ENCODE measurements around the gene AQP12A.
"Not testable (repeated sequence)": the region's sequence is repeated elsewhere in the genome, so short reads cannot be mapped to it uniquely, and the experiment has no call there.

Gene AQP12A, protein sequence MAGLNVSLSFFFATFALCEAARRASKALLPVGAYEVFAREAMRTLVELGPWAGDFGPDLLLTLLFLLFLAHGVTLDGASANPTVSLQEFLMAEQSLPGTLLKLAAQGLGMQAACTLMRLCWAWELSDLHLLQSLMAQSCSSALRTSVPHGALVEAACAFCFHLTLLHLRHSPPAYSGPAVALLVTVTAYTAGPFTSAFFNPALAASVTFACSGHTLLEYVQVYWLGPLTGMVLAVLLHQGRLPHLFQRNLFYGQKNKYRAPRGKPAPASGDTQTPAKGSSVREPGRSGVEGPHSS

DNA sequence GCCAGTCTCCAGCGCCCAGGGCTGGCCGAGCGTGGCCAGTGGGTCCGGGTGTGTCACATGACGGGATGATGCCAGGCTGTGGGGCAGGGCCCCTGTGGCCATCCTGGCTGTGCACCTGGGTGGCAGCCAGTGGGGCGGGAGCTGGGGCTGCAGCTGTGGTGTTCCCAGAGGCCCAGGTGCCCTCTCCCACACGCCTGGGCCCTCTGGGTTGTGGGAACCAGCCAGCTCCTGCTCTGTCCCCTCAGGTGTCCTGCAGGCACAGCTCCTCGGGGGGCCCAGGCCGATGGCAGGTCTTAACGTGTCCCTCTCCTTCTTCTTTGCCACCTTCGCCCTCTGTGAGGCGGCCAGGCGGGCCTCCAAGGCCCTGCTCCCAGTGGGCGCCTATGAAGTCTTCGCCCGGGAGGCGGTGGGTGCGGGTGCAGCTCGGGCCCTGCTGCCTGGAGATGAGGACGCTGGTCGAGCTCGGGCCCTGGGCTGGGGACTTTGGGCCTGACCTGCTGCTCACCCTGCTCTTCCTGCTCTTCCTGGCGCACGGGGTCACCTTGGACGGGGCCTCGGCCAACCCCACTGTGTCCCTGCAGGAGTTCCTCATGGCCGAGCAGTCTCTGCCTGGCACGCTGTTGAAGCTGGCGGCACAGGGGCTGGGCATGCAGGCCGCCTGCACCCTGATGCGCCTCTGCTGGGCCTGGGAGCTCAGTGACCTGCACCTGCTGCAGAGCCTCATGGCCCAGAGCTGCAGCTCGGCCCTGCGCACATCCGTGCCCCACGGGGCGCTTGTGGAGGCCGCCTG is at the start of gene AQP12A:
TSS of gene AQP12A (plus strand) at position 236 of the 790 bp plus-strand sequence. CDS start at position 284, 48 bp downstream.
- H3K4me3 ChIP-seq (replicated peaks; ENCODE audit: low read depth, low read length); H3K36me3 ChIP-seq (ENCODE audit: control insufficient read depth, insufficient read depth, low read length); H3K27me3 ChIP-seq (replicated peaks; ENCODE audit: control insufficient read depth, insufficient read depth, low read length); DNase-seq (ENCODE audit: extremely low read depth, insufficient read length): not testable (repeated sequence)

GRCh38 chr2:240642061-240642805 is 49.4 kb upstream of the AQP12A start:
- no peak for DNase-seq (ENCODE audit: extremely low read depth, insufficient read length)
- Histone ChIP-seq H3K4me3 (replicated peaks; ENCODE audit: low read depth, low read length) (no peak overlapping the region), H3K27me3 (replicated peaks; ENCODE audit: control insufficient read depth, insufficient read depth, low read length) (no peaks in the 10 kb centered on the region), H3K36me3 (ENCODE audit: control insufficient read depth, insufficient read depth, low read length) (no peaks in the 10 kb centered on the region)
- no peak for TF ChIP-seq CTCF (IDR thresholded peaks at IDR 0.05; ENCODE audit: insufficient read depth, low read length, poor library complexity, severe bottlenecking)

DNA sequence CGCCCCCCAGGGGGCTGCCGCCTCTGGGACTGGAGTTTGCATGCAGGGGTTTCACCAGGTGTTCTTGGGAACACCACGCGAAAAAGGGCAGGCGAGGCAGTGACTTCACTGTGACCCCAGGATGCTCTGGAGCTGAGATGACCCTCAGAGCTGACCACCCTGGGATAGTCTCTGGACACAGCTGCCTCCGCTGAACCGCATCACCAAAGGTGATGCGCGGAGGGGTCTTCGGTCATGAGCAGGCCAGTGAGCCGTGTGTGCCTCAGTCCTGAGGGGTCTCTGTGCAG is 48.9 kb upstream of the AQP12A start:
- Histone ChIP-seq H3K36me3 (ENCODE audit: control insufficient read depth, insufficient read depth, low read length) (no peaks in the 10 kb centered on the region), H3K4me3 (replicated peaks; ENCODE audit: low read depth, low read length) (no peak overlapping the region), H3K27me3 (replicated peaks; ENCODE audit: control insufficient read depth, insufficient read depth, low read length) (no peaks in the 10 kb centered on the region)
- DNase-seq (ENCODE audit: extremely low read depth, insufficient read length) = no peak
- no peak for TF ChIP-seq CTCF (IDR thresholded peaks at IDR 0.05; ENCODE audit: insufficient read depth, low read length, poor library complexity, severe bottlenecking)

DNA sequence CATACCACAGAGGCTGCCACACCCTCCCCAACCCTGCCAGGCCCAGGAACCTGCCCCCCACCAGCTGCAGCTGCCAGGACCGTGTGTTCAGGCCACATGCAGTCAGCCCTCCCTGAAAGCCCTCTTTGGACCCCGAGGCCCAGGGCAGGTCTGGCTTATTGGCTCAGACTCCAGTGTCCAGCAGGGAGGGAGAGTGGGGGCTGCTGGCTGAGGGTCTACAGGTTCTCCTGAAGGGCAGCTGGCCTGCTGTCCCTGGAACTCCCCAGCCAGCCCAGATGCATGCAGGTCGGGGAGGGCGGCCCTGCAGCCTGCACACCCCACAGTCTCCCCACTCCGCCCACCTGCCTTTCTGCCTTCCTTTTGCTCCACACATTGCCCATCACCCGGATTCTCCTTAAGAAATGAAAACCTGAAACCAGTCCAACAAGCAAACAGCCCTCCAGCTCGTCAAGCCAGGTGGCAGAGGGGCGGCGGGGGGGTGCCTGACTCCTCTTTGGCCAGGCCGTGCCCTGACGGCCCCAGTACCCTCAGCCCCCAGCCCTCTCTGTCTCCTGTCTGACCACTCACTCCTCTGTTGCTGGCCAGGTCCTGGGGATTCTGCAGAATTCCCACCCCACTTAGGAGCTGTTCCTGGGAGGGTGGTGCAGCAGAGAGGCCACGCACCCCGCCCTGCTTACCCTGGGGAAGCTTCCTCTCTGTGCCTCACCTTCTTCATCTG is 48.4 kb upstream of the AQP12A start:
- H3K36me3 ChIP-seq (ENCODE audit: control insufficient read depth, insufficient read depth, low read length) = no peaks in the 10 kb centered on the region
- no peak overlapping the region for H3K4me3 ChIP-seq (replicated peaks; ENCODE audit: low read depth, low read length)
- no peaks in the 10 kb centered on the region for H3K27me3 ChIP-seq (replicated peaks; ENCODE audit: control insufficient read depth, insufficient read depth, low read length)
- DNase-seq (ENCODE audit: extremely low read depth, insufficient read length) = no peak
- no peak for TF ChIP-seq CTCF (IDR thresholded peaks at IDR 0.05; ENCODE audit: insufficient read depth, low read length, poor library complexity, severe bottlenecking)

DNA sequence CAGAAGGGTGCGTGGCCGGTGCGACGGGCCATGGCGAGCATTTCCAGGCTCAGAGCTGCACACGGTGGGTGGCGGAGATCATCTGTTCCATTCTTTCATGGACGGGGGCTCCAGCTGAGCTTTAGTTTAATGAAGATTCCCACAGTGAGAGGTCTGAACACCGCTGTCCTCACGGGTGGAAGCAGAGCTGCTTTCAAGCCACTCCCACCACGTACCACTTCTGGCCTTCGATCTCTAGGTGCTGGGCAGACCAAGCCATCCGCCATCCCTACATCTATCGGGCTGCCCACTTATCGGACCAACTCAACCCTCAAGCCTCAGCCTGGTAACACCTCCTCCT is 47.9 kb upstream of the AQP12A start:
- Histone ChIP-seq H3K4me3 (replicated peaks; ENCODE audit: low read depth, low read length) (no peak overlapping the region), H3K36me3 (ENCODE audit: control insufficient read depth, insufficient read depth, low read length) (no peaks in the 10 kb centered on the region), H3K27me3 (replicated peaks; ENCODE audit: control insufficient read depth, insufficient read depth, low read length) (no peaks in the 10 kb centered on the region)
- no peak for DNase-seq (ENCODE audit: extremely low read depth, insufficient read length)
- TF ChIP-seq CTCF (IDR thresholded peaks at IDR 0.05; ENCODE audit: insufficient read depth, low read length, poor library complexity, severe bottlenecking) = no peak

Measured in GM06990 (cell line).